HEK293 (cell line): ENCODE results near the gene ODAD3.
"Not testable (repeated sequence)": the region's sequence is repeated elsewhere in the genome, so short reads cannot be mapped to it uniquely, and the experiment has no call there.

Experiments used
- CTCF ChIA-PET: fragments of 350-600 bp; formaldehyde crosslinking; extraction: SDS; loops from one replicate; lab custom pipeline; 2021; ENCODE audit warnings: antibody characterized with exemption; lab: Yijun Ruan, JAX
- POLR2A ChIA-PET: fragments of 300-600 bp; formaldehyde crosslinking; extraction: SDS; loops from one replicate; lab custom pipeline; 2020; ENCODE audit warnings: antibody characterized with exemption, inconsistent platforms; lab: Yijun Ruan, JAX
- H3K27ac ChIP-seq: fragments of 200-500 bp; sonication (Bioruptor generic); 2 replicates; pipeline ENCODE4 v1.5.1; 2014; ENCODE audit warnings: low read depth, low read length, control low read depth, inconsistent platforms; ENCODE audit errors: extremely low read depth
- H3K36me3 ChIP-seq, 2 experiments: fragments of 200-500 bp in 1 of 2; sonication (Bioruptor generic) in 1 of 2; 1 replicate in 1 of 2; 2 replicates in 1 of 2; pipeline ENCODE4 v1.5.1; 2014 to 2017; ENCODE audit warnings: inconsistent platforms in 2 of 2, low read length in 2 of 2; ENCODE audit not compliant: control insufficient read depth in 2 of 2, insufficient read depth in 1 of 2
- H3K4me1 ChIP-seq: fragments of 200-500 bp; sonication (Bioruptor generic); 2 replicates; pipeline ENCODE4 v1.5.1; 2014; ENCODE audit warnings: mild to moderate bottlenecking, low read length, inconsistent platforms; ENCODE audit not compliant: control insufficient read depth, insufficient read depth
- H3K4me3 ChIP-seq: 2 replicates; pipeline ENCODE4 v1.5.1; 2011; ENCODE audit warnings: low read depth, mild to moderate bottlenecking, control low read depth, low read length, moderate library complexity
- H3K9me3 ChIP-seq: fragments of 200-500 bp; sonication (Bioruptor generic); 2 replicates; pipeline ENCODE4 v1.5.1; 2014; ENCODE audit warnings: low read depth, low read length, inconsistent platforms; ENCODE audit not compliant: control insufficient read depth, insufficient read depth
- BCL11B ChIP-seq: fragments of 450-650 bp; formaldehyde crosslinking; IDR thresholded peaks from 2 replicates; pipeline ENCODE4 v1.5.1; 2016; ENCODE audit warnings: low read depth, missing biosample characterization, missing genetic modification characterization
- GLIS2 ChIP-seq: fragments of 450-650 bp; formaldehyde crosslinking; IDR thresholded peaks from 2 replicates; pipeline ENCODE4 v1.5.1; 2016; ENCODE audit warnings: missing biosample characterization, missing genetic modification characterization
- KLF1 ChIP-seq: fragments of 450-650 bp; formaldehyde crosslinking; IDR thresholded peaks from 2 replicates; pipeline ENCODE4 v1.5.1; 2016; ENCODE audit warnings: missing biosample characterization, missing genetic modification characterization
- PRDM10 ChIP-seq: fragments of 450-650 bp; formaldehyde crosslinking; IDR thresholded peaks from 2 replicates; pipeline ENCODE4 v1.5.1; 2016; ENCODE audit warnings: missing biosample characterization, missing genetic modification characterization
- PRDM6 ChIP-seq: fragments of 450-650 bp; formaldehyde crosslinking; IDR thresholded peaks from 2 replicates; pipeline ENCODE4 v1.5.1; 2017; ENCODE audit warnings: missing biosample characterization, missing genetic modification characterization
- SP3 ChIP-seq: fragments of 450-650 bp; formaldehyde crosslinking; IDR thresholded peaks from 2 replicates; pipeline ENCODE4 v1.5.1; 2016; ENCODE audit warnings: missing biosample characterization, missing genetic modification characterization
- ZBTB20 ChIP-seq: fragments of 450-650 bp; formaldehyde crosslinking; IDR thresholded peaks from 2 replicates; pipeline ENCODE4 v1.5.1; 2016; ENCODE audit warnings: missing biosample characterization, missing genetic modification characterization
- ZBTB6 ChIP-seq: fragments of 450-650 bp; formaldehyde crosslinking; IDR thresholded peaks from 2 replicates; pipeline ENCODE4 v1.5.1; 2017; ENCODE audit warnings: missing biosample characterization, missing genetic modification characterization
- ZNF2 ChIP-seq: fragments of 450-650 bp; formaldehyde crosslinking; IDR thresholded peaks from 2 replicates; pipeline ENCODE4 v1.5.1; 2016; ENCODE audit warnings: missing biosample characterization, missing genetic modification characterization
- ZNF274 ChIP-seq, 2 experiments: fragments of 200-500 bp in 1 of 2; fragments of 450-650 bp in 1 of 2; sonication (Bioruptor generic) in 1 of 2; formaldehyde crosslinking in 1 of 2; IDR thresholded peaks; 2 replicates each; pipeline versions ENCODE4 v1.5.1 to v1.6.1; 2014 to 2016; ENCODE audit warnings: borderline replicate concordance in 1 of 2, inconsistent platforms in 1 of 2, low read length in 1 of 2, missing biosample characterization in 1 of 2, missing genetic modification characterization in 1 of 2
- ZNF580 ChIP-seq: fragments of 450-650 bp; formaldehyde crosslinking; IDR thresholded peaks from 2 replicates; pipeline ENCODE4 v1.5.1; 2016; ENCODE audit warnings: missing biosample characterization, missing genetic modification characterization
- ZNF585B ChIP-seq: fragments of 450-650 bp; formaldehyde crosslinking; IDR thresholded peaks from 2 replicates; pipeline ENCODE4 v1.5.1; 2016; ENCODE audit warnings: missing biosample characterization, missing genetic modification characterization
- ZNF624 ChIP-seq: fragments of 450-650 bp; formaldehyde crosslinking; IDR thresholded peaks from 2 replicates; pipeline ENCODE4 v1.5.1; 2017; ENCODE audit warnings: missing biosample characterization, missing genetic modification characterization
- ZNF792 ChIP-seq: fragments of 450-650 bp; formaldehyde crosslinking; IDR thresholded peaks from 2 replicates; pipeline ENCODE4 v1.5.1; 2016; ENCODE audit warnings: missing biosample characterization, missing genetic modification characterization
- ZSCAN23 ChIP-seq: fragments of 450-650 bp; formaldehyde crosslinking; IDR thresholded peaks from 2 replicates; pipeline ENCODE4 v1.5.1; 2016; ENCODE audit warnings: missing biosample characterization, missing genetic modification characterization
- ZXDB ChIP-seq: fragments of 450-650 bp; formaldehyde crosslinking; IDR thresholded peaks from 2 replicates; pipeline ENCODE4 v1.5.1; 2016; ENCODE audit warnings: missing biosample characterization, missing genetic modification characterization

The ODAD3 gene

GRCh38 chr19:11473725-11474124 lies 38.8 kb upstream of the ODAD3 start (continued):
- TF ChIP-seq GLIS2 (no peak), ZBTB6 (tag by site-specific recombination) (no peak)

GRCh38 chr19:11468266-11468845 lies 33.4 kb upstream of the ODAD3 start:
- CTCF ChIA-PET = interaction anchor here (0.6 to 2.0 kb wide), 7 partner anchors 13 to 225 kb away, joined by 3 to 12 read pairs (median 3); no protein-coding TSS in a partner anchor
- H3K4me1 ChIP-seq, POLR2A ChIA-PET, H3K36me3 ChIP-seq, H3K27ac ChIP-seq, H3K4me3 ChIP-seq, H3K9me3 ChIP-seq: not testable (repeated sequence)
- peak; percentile 79 for TF ChIP-seq PRDM10 (tag by site-specific recombination)
- TF ChIP-seq KLF1 (tag by site-specific recombination) = 0 out of 2 replicates have a peak, but pooled peaks have one; percentile 10

GRCh38 chr19:11465600-11465999 lies 30.7 kb upstream of the ODAD3 start:
- ChIA-PET POLR2A (no interaction called here), CTCF (no interaction called here)
- Histone ChIP-seq H3K4me3 (no peak overlapping the region), H3K9me3 (no peaks in the 10 kb centered on the region), H3K27ac (no peak overlapping the region), H3K36me3 (no peaks in the 10 kb centered on the region), H3K4me1 (no peaks in the 10 kb centered on the region)
- TF ChIP-seq ZNF274 (IDR thresholded peaks at IDR 0.05; ENCODE audit: low read length) (no peak), ZNF274 (tag by site-specific recombination; IDR thresholded peaks at IDR 0.05; ENCODE audit: borderline replicate concordance) (no peak), ZNF580 (no peak), ZNF585B (tag by site-specific recombination) (no peak), ZBTB20 (tag by site-specific recombination) (no peak), PRDM6 (tag by site-specific recombination) (no peak), ZNF624 (tag by site-specific recombination) (no peak), BCL11B (no peak), ZSCAN23 (no peak), ZNF792 (tag by site-specific recombination) (no peak), SP3 (tag by site-specific recombination) (no peak), ZXDB (tag by site-specific recombination) (no peak), ZNF2 (no peak)
